Activated CD4-positive, alpha-beta T cell treated with anti-CD3 and anti-CD28 coated beads, Interleukin-2, amount 10 ng/mL, durations not matched to agents 7 days and 5 days (primary cell): ENCODE results near the gene RAI1. TPM values are rescaled to one million over a fixed set of nuclear protein-coding genes. Genes with fewer than 3 reads are reported as not detected.
"Not testable (repeated sequence)": the region's sequence is repeated elsewhere in the genome, so short reads cannot be mapped to it uniquely, and the experiment has no call there.

ENCODE experiments used
- CTCF ChIA-PET: fragments of 350-600 bp; sonication (Branson Sonifier 250); formaldehyde crosslinking; loops from one replicate; lab custom pipeline; 2021; ENCODE audit warnings: antibody characterized with exemption; lab: Charles Lee
- POLR2A ChIA-PET: fragments of 350-600 bp; sonication (Branson Sonifier 250); formaldehyde crosslinking; loops from one replicate; lab custom pipeline; 2021; ENCODE audit warnings: antibody characterized with exemption; lab: Charles Lee
- DNase-seq: peaks from one replicate; pipeline ENCODE4 v3.0.0-alpha.2; 2020
- H3K27ac Mint-ChIP-seq: one replicate; pipeline ENCODE4 v1.8.0; 2021; ENCODE audit warnings: mild to moderate bottlenecking, moderate library complexity, mixed read lengths
- H3K27me3 Mint-ChIP-seq: one replicate; pipeline ENCODE4 v1.8.0; 2021; ENCODE audit warnings: mixed read lengths
- H3K36me3 Mint-ChIP-seq: one replicate; pipeline ENCODE4 v1.8.0; 2021; ENCODE audit warnings: low read depth, mixed read lengths
- H3K4me1 Mint-ChIP-seq: one replicate; pipeline ENCODE4 v1.8.0; 2021; ENCODE audit warnings: mixed read lengths
- H3K4me3 Mint-ChIP-seq: one replicate; pipeline ENCODE4 v1.8.0; 2021; ENCODE audit warnings: mild to moderate bottlenecking, moderate library complexity, mixed read lengths
- H3K9me3 Mint-ChIP-seq: one replicate; pipeline ENCODE4 v1.8.0; 2021; ENCODE audit warnings: mixed read lengths
- total RNA-seq, 2 experiments: library from RNA; stranded (reverse); gene quantifications; one replicate each; pipeline ENCODE4 v1.2.3, GENCODE V29; 2021

The RAI1 gene
- total RNA-seq, 2 experiments from 2014 or later = 18.1 to 18.5 TPM

DNA sequence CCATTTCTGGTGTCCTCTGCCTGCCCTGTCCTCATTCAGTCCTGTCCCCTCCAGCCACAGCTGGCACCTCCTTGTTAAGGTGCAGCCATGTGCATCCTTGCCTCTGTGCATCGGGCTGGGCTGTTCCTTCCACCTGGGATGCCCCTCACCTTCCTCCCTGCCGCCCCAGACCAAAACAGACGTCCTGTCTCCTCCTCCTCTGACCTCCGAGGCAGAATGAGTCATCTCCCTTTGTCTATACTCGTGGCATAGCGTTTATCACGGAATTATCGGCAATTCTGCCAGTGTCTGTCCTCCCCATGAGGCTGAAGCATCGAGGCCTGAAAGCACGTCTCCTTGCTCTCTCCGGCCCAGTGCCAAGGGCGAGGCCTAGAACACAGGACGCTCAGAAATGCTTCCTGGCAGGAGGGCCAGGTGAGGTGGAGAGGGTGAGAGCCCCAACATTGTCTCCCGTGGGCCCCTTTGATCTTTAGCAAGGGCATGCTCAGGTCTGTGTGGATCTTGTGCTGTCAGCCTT is 4.6 kb downstream of the RAI1 start:
- POLR2A ChIA-PET = no interaction called here
- CTCF ChIA-PET = no interaction called here
- H3K27ac Mint-ChIP-seq = no peak overlapping the region
- H3K27me3 Mint-ChIP-seq = no peaks in the 10 kb centered on the region
- no peak overlapping the region for H3K4me3 Mint-ChIP-seq
- no peak for DNase-seq
- H3K4me1 Mint-ChIP-seq = peaks cover 35% of the 10 kb centered on the region
- H3K9me3 Mint-ChIP-seq = no peaks in the 10 kb centered on the region
- no peaks in the 10 kb centered on the region for H3K36me3 Mint-ChIP-seq

DNA sequence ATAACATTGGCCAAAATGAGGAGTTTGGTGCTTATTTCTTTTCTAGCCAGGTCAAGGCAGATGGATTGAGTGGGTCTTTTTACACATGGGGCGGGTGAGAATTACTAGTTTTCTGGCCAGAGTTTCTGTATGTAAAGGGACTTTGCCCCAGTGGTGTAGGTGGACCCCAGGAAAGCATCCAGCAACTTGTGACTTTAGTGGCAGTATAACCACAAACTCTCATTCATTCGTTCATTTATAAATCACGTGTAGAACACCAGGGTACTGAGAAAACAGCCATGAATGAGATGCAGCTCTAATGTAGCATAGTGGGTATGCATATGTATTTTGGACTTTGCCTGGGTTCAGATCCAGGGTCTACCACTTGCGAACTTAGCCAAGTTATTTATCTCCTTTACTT is 8.1 kb downstream of the RAI1 start:
- ChIA-PET CTCF (no interaction called here), POLR2A (no interaction called here)
- peaks cover 59% of the 10 kb centered on the region for H3K4me1 Mint-ChIP-seq
- no peak for DNase-seq
- H3K4me3 Mint-ChIP-seq = no peak overlapping the region
- peaks cover 2% of the 10 kb centered on the region for H3K36me3 Mint-ChIP-seq
- H3K9me3 Mint-ChIP-seq = no peaks in the 10 kb centered on the region
- no peaks in the 10 kb centered on the region for H3K27me3 Mint-ChIP-seq
- H3K27ac Mint-ChIP-seq = no peak overlapping the region

DNA sequence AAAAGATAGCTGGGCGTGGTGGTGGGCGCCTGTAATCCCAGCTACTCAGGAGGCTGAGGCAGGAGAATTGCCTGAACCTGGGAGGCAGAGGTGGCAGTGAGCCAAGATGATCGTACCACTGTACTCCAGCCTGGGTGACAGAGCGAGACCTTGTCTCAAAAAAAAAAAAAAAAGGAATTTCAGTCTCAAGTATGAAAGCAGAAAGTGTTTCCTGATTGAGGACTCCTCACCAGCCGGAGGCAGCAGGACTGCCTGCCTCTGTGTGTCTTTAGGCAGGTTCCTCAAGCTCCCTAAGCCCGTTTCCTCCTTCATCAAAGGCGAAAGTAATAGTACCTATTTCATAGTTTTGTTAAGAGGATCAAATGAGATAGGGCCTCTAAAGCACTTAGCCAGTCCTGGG is 9.0 kb downstream of the RAI1 start:
- H3K4me1 Mint-ChIP-seq = peaks cover 60% of the 10 kb centered on the region
- POLR2A ChIA-PET = interaction anchor here (0.5 kb wide), 1 partner anchor 24 kb away, joined by 7 read pairs; no protein-coding TSS in a partner anchor
- not testable (repeated sequence) for DNase-seq, H3K27me3 Mint-ChIP-seq, H3K36me3 Mint-ChIP-seq, H3K4me3 Mint-ChIP-seq, H3K9me3 Mint-ChIP-seq, H3K27ac Mint-ChIP-seq
- CTCF ChIA-PET = interaction anchor here (1.0 to 2.1 kb wide), 4 partner anchors 8 to 165 kb away, joined by 3 to 11 read pairs (median 3); no protein-coding TSS in a partner anchor

DNA sequence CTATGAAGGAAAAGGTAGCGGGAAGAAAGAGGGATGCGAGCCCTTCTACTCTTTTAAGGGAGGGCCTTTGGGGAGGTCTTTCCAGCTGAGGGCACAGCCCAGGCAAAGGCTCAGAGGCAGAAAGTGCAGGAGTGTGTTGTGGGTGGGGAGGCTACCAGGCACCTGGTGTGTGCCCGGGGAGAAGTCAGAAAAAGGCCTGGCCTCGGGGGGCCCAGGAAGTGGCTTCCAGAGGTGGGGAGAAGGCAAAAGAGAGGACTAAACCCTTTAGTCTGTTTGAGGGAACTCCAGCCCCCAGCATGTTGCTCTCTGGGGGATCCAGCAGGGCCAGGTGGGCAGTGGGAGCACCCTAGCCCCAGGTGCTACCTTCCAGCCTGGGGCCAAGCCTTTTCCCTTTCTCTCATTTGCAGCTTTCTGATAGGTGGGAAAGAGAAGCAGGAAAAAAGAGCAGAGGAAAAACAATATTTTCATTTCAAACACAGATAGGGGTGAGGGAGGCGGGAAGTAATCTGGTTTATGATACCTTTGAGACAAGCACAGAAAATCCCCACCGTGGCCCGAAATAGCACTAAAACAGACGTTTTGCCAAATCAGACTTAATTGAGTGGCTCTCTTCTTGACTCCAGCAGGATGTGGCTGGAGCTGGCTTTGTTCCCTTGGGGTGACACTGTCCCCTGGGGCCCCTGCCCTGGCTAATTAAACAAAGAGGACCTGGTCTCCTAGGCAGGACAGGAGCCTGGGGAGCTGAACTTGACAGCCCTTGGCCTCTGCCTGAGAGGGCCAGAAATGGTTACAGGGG is 10.4 kb downstream of the RAI1 start:
- Mint-ChIP-seq H3K4me1 (peaks cover 60% of the 10 kb centered on the region), H3K4me3 (no peak overlapping the region), H3K36me3 (peaks cover 2% of the 10 kb centered on the region), H3K9me3 (no peaks in the 10 kb centered on the region), H3K27me3 (no peaks in the 10 kb centered on the region), H3K27ac (peak overlapping the region; percentile 10)
- POLR2A ChIA-PET = no interaction called here
- DNase-seq = no peak
- CTCF ChIA-PET = interaction anchor here (1.0 to 2.1 kb wide), 2 partner anchors 9 to 11 kb away, joined by 6 to 11 read pairs; partner anchors contain the start of gene RAI1

DNA sequence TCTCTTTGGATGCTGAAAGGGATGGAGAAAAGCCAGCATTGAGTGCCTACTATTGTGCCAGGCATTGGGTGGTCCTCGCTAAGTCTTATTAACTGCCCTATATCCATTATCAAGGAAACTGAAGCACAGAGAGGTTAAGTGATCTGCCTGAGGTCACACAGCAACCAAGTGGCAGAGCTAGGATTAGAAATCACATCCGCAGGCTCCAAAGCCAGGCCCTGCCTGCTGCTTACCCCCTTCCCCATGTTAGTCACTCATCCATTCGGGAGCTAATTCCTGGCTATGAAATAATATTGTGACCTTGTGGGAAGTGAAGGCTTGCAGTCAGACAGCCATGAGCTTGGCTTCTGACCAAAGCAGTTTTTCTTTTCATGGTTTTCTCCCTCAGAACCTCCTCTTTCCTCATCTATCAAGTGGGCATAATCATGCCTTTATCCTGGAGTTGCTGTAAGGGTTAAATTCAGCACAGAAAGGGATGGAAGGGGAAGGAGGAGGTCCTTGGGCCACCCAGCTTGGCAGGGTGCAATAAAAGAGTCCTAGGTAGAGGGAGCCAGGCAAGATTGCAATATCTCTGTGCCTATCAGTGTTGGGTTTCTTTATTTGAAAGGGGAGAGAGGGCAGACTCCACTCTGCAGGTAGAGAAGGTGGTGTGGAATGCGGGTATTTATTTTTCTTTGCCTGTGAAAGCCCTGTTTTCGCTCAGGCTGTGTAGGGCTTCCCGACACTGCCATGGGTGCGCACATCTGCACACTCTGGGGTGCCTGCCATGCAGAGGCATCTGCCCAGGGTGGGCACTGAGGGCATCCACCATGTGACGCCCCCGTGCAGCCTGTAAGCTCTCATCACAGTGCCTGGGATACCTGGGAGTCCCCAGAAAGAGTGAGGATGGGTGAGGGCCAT is 11.3 kb downstream of the RAI1 start:
- H3K4me1 Mint-ChIP-seq = peaks cover 65% of the 10 kb centered on the region
- no peak overlapping the region for H3K4me3 Mint-ChIP-seq
- ChIA-PET POLR2A (no interaction called here), CTCF (interaction anchor here (0.9 to 1.1 kb wide), 3 partner anchors 9 to 12 kb away, joined by 3 to 6 read pairs (median 3); partner anchors contain the start of gene RAI1)
- no peaks in the 10 kb centered on the region for H3K27me3 Mint-ChIP-seq
- H3K9me3 Mint-ChIP-seq = no peaks in the 10 kb centered on the region
- peaks cover 2% of the 10 kb centered on the region for H3K36me3 Mint-ChIP-seq
- peak overlapping the region; percentile 98 for H3K27ac Mint-ChIP-seq
- no peak for DNase-seq

DNA sequence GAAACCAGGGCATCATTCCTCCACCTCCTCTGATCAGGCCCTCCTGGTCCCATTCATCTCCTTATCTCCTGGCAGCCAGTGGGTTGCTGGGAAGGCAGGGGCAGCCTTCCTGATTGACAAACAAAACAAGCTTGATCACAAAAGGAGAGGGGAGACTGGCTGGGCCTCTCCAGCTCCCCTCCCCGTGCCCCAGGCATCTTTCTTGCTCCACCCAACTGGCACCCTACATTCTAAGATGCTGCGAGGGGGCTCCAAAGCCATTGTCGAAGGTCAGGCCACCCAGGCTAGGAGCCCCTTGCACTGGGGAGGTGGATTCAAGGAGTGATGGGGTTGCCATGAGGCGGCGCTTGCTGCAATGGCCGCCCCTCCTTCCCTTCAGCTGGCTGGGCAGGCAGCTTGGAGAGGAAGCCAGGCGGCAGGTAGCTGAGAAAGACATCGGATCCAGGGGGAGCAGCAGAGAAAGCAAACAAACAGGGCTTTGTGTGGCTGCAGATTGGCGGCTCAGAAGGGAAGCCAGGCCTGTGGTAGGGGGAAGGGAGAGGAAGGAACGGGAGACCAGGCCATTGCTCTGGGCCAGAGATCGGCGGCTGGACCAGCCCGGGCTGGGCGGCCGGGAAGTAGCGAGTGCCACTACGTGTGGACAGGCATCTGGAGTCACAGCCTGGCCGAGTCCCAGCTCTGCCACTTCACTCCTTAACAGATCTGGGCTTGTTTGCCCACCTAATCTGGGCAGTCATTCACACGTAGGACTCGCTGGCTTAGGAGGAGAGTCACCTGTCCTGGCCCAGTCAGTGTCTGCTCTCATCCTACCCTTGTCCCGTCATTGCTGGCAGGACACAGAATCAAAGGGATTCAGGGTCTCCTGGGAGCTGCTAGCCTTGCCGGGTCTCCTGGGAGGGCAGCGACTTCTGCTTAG is 12.3 kb downstream of the RAI1 start:
- POLR2A ChIA-PET = no interaction called here
- no peaks in the 10 kb centered on the region for H3K27me3 Mint-ChIP-seq

DNA sequence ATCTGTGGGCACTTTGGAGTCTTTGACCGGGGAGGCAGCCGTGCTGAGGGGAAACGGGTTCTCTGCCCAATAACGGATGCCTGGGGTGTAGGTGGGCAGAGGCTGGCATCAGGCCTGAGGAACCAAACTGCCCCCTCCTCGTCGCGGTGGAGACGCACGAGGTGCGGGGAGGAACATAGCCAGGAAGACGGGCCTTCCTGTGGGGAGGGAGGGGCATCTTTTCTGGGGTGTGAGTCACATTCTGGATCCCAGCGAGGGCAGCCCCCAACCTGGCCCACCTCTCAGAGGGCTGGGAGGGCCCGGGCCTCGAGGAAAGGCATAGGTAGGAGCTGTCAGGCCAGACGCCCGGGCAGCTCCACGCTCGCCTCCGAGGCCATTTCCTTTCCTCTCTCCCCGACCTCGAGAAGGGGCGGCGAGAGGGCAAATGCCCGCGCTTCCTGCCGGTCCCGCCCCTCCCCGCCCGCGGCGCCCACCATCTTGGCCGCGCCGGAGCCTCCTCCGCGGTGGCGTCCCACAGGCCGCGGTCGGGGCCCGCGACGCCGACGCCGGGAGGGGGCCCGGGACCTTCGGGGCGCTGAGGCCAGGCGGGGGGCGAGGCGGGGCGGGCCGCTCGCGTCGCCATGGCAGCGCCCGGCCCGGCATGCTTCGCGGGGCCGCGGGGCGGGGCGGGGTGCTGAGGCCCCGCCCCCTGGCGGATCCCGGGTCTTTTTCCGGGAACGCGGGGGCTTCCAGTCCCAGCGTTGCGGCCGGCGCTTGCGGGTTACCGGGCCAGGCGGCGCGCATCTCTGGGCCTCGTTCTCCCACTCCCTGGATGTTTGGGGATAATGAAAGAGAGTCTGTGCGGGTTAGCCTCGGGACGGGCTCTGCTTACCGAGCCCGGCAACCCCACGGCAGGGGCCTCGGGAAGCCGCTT is 13.2 kb downstream of the RAI1 start:
- peaks cover 65% of the 10 kb centered on the region for H3K4me1 Mint-ChIP-seq
- peaks cover 2% of the 10 kb centered on the region for H3K36me3 Mint-ChIP-seq
- peak overlapping the region; percentile 98 for H3K27ac Mint-ChIP-seq
- no peaks in the 10 kb centered on the region for H3K9me3 Mint-ChIP-seq
- H3K4me3 Mint-ChIP-seq = peak overlapping the region; percentile 82
- DNase-seq = peak; percentile 75
- ChIA-PET POLR2A (no interaction called here), CTCF (interaction anchor here (0.9 to 1.1 kb wide), 2 partner anchors 7 to 63 kb away, joined by 3 read pairs; no protein-coding TSS in a partner anchor)
- no peaks in the 10 kb centered on the region for H3K27me3 Mint-ChIP-seq

More for the DNA sequence above, 12.3 kb downstream of the RAI1 start:
- CTCF ChIA-PET = interaction anchor here (0.9 to 1.1 kb wide), 2 partner anchors 8 to 13 kb away, joined by 3 read pairs; no protein-coding TSS in a partner anchor
- no peaks in the 10 kb centered on the region for H3K9me3 Mint-ChIP-seq
- no peak for DNase-seq
- peak overlapping the region; percentile 69 for H3K4me3 Mint-ChIP-seq
- peaks cover 2% of the 10 kb centered on the region for H3K36me3 Mint-ChIP-seq
- H3K4me1 Mint-ChIP-seq = peaks cover 65% of the 10 kb centered on the region
- peak overlapping the region; percentile 98 for H3K27ac Mint-ChIP-seq

DNA sequence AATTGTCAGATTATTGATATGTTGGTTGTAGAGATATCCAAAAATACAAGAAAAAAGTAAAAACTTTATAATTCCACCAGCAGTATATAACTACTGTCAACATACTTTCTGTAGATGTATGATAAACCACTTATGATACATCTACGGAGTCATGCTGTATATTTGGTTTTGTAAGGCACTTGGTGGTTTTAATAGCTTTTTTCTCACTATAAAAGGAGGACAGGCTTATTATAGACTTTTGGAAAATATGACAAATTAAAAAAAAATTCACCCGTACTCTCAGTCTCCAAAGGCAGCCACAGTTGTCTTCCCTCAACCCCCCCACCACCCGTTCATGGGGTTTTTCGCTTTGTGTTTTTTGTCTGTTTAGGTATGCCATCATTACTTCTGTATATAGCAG is 14.8 kb downstream of the RAI1 start:
- Mint-ChIP-seq H3K4me1 (peaks cover 56% of the 10 kb centered on the region), H3K36me3 (peaks cover 2% of the 10 kb centered on the region), H3K27ac (peak overlapping the region; percentile 91), H3K27me3 (no peaks in the 10 kb centered on the region), H3K4me3 (peak overlapping the region; percentile 82), H3K9me3 (no peaks in the 10 kb centered on the region)
- no peak for DNase-seq
- ChIA-PET CTCF (interaction anchor here (0.5 to 1.3 kb wide), 3 partner anchors 12 to 459 kb away, joined by 3 to 5 read pairs (median 3); partner anchors contain the start of gene FLCN), POLR2A (no interaction called here)

DNA sequence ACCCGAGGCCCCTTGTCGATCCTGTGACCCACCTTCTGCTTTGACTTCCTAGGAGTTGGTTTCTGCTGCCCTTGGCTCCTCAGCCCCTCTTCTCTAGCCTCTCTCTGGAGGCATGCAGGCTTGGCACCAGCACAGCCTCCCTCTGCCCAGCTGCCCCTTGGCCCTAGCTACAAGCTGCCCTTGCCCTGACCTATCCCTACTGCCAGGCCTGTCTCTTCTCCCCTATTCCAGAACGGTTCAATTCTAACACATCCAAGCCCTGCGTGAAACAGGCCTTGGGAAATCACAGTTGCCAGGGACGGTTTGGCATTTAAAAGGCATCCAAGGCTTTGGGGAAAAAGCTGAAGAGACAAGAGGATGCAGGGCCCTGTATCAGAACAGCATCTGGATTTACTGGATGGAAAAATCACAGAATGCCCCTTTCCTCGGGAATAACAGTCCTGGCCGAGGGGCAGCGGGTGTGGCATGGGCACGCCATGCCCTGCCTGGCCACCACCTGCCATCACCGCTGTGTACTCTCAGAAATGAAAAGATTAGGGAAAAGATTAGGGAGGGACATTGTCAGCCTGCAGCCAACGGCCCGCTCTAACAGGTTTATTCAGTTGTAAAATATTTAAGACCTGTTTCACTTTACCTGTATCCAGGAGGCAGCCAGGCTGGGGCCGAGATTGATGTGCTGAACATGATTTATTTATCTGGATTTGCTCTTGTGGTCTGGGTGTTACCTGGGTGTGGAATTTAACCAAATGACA is 15.8 kb downstream of the RAI1 start:
- Mint-ChIP-seq H3K27me3 (no peaks in the 10 kb centered on the region), H3K9me3 (no peaks in the 10 kb centered on the region), H3K4me1 (peaks cover 46% of the 10 kb centered on the region), H3K4me3 (no peak overlapping the region), H3K36me3 (peaks cover 2% of the 10 kb centered on the region), H3K27ac (no peak overlapping the region)
- DNase-seq = no peak
- ChIA-PET POLR2A (no interaction called here), CTCF (interaction anchor here (0.7 to 0.9 kb wide), 2 partner anchors 11 to 15 kb away, joined by 3 to 4 read pairs; no protein-coding TSS in a partner anchor)

DNA sequence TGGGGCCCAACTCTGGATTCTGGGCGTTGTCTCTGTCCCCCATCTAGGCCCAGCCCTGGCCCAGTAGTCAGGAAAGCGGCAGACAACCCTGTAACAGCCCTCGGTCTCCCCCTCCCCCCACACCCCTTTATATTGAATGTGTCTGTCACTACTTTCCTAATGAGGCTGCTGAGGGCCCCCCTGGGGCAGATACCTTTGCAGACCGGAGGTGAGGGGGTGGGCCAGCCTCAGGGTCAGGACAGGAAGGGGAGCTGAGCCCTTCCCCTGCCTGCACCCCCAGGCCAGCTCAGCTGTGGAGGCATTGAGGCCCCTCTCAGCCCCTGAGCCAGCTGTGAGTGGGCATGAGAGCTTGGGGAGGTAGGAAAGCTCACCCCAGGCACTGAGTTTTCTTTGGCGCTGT is 17.1 kb downstream of the RAI1 start:
- POLR2A ChIA-PET = no interaction called here
- no peak overlapping the region for H3K27ac Mint-ChIP-seq
- H3K4me3 Mint-ChIP-seq = no peak overlapping the region
- no peaks in the 10 kb centered on the region for H3K9me3 Mint-ChIP-seq
- H3K36me3 Mint-ChIP-seq = peaks cover 2% of the 10 kb centered on the region
- H3K4me1 Mint-ChIP-seq = peaks cover 33% of the 10 kb centered on the region
- H3K27me3 Mint-ChIP-seq = no peaks in the 10 kb centered on the region
- CTCF ChIA-PET = no interaction called here
- DNase-seq = no peak
